ENCODE results near the gene MRPL14.

Gene MRPL14

GRCh38 chr6:44126320-44127149, 717 bp downstream of the MRPL14 start:
- H3K79me2 ChIP-seq (ENCODE audit: control insufficient read depth, insufficient read depth, low read length): peaks cover 51% of the 10 kb centered on the region
- H3K4me1 ChIP-seq (ENCODE audit: control insufficient read depth, low read depth, low read length): peaks cover 9% of the 10 kb centered on the region
- peak overlapping the region; percentile 97 for H3K4ac ChIP-seq (ENCODE audit: low read depth, low read length)
- H4K5ac ChIP-seq (ENCODE audit: low read length): no peak overlapping the region
- H3K79me1 ChIP-seq (ENCODE audit: low read length): peaks cover 13% of the 10 kb centered on the region
- no peak overlapping the region for H2AK5ac ChIP-seq (ENCODE audit: low read length)
- H2BK5ac ChIP-seq (ENCODE audit: low read length): no peak overlapping the region
- H4K8ac ChIP-seq (ENCODE audit: low read depth, low read length): no peak overlapping the region
- peak overlapping the region; percentile 99 for H3K56ac ChIP-seq (ENCODE audit: low read length)
- H3K9ac ChIP-seq (ENCODE audit: low read length): peak overlapping the region; percentile 91
- H3K27me3 ChIP-seq (ENCODE audit: insufficient read depth, low read length, poor library complexity): no peaks in the 10 kb centered on the region
- DNase-seq: peak; percentile 89
- H3K4me2 ChIP-seq (ENCODE audit: low read length): peak overlapping the region; percentile 53
- H3K23ac ChIP-seq (ENCODE audit: low read length): peak overlapping the region; percentile 45
- H3K36me3 ChIP-seq (ENCODE audit: control insufficient read depth, insufficient read depth, low read length): no peaks in the 10 kb centered on the region
- no peak overlapping the region for H2BK120ac ChIP-seq (ENCODE audit: low read depth, low read length)
- WGBS (ENCODE audit: extremely low coverage, insufficient coverage, low lambda C conversion rate): no CpG with 5 or more reads among the region's 31 CpGs
- H2BK15ac ChIP-seq (replicated peaks; ENCODE audit: low read depth): no peak overlapping the region
- H3K27ac ChIP-seq (ENCODE audit: low read depth, low read length): peak overlapping the region; percentile 80
- peak overlapping the region; percentile 91 for H3K4me3 ChIP-seq (ENCODE audit: low read length)
- H3K18ac ChIP-seq (ENCODE audit: low read length): peak overlapping the region; percentile 99

- no peaks in the 10 kb centered on the region for H3K27me3 ChIP-seq (ENCODE audit: insufficient read depth, low read length, poor library complexity)
- no peak overlapping the region for H3K23ac ChIP-seq (ENCODE audit: low read length)
- H4K8ac ChIP-seq (ENCODE audit: low read depth, low read length): no peak overlapping the region
- H2BK15ac ChIP-seq (replicated peaks; ENCODE audit: low read depth): no peak overlapping the region
- H3K36me3 ChIP-seq (ENCODE audit: control insufficient read depth, insufficient read depth, low read length): no peaks in the 10 kb centered on the region
- no peak overlapping the region for H2BK5ac ChIP-seq (ENCODE audit: low read length)
- no peak overlapping the region for H2AK5ac ChIP-seq (ENCODE audit: low read length)
- no peak for DNase-seq
- H4K5ac ChIP-seq (ENCODE audit: low read length): no peak overlapping the region
- peaks cover 79% of the 10 kb centered on the region for H3K79me2 ChIP-seq (ENCODE audit: control insufficient read depth, insufficient read depth, low read length)
- H3K4me2 ChIP-seq (ENCODE audit: low read length): no peak overlapping the region
- no peak overlapping the region for H2BK120ac ChIP-seq (ENCODE audit: low read depth, low read length)
- H3K79me1 ChIP-seq (ENCODE audit: low read length): peaks cover 22% of the 10 kb centered on the region
- no peak overlapping the region for H3K9ac ChIP-seq (ENCODE audit: low read length)
- peaks cover 14% of the 10 kb centered on the region for H3K4me1 ChIP-seq (ENCODE audit: control insufficient read depth, low read depth, low read length)
- no peak overlapping the region for H3K27ac ChIP-seq (ENCODE audit: low read depth, low read length)
- H3K18ac ChIP-seq (ENCODE audit: low read length): no peak overlapping the region
- no peak overlapping the region for H3K4me3 ChIP-seq (ENCODE audit: low read length)
- WGBS (ENCODE audit: extremely low coverage, insufficient coverage, low lambda C conversion rate): no CpG with 5 or more reads among the region's 2 CpGs
- H3K56ac ChIP-seq (ENCODE audit: low read length): no peak overlapping the region
- H3K4ac ChIP-seq (ENCODE audit: low read depth, low read length): no peak overlapping the region
These were observed 3.7 kb downstream of the MRPL14 start for GRCh38 chr6:44123544-44123943.

- H3K79me2 ChIP-seq (ENCODE audit: control insufficient read depth, insufficient read depth, low read length): peaks cover 87% of the 10 kb centered on the region
- no peak overlapping the region for H3K27ac ChIP-seq (ENCODE audit: low read depth, low read length)
- no peak overlapping the region for H3K56ac ChIP-seq (ENCODE audit: low read length)
- no peaks in the 10 kb centered on the region for H3K36me3 ChIP-seq (ENCODE audit: control insufficient read depth, insufficient read depth, low read length)
- no peak overlapping the region for H4K5ac ChIP-seq (ENCODE audit: low read length)
- no peak overlapping the region for H2BK120ac ChIP-seq (ENCODE audit: low read depth, low read length)
- no peak overlapping the region for H3K4ac ChIP-seq (ENCODE audit: low read depth, low read length)
- no peak overlapping the region for H3K23ac ChIP-seq (ENCODE audit: low read length)
- H3K9ac ChIP-seq (ENCODE audit: low read length): peak overlapping the region; percentile 37
- peaks cover 14% of the 10 kb centered on the region for H3K4me1 ChIP-seq (ENCODE audit: control insufficient read depth, low read depth, low read length)
- DNase-seq: no peak
- H2BK5ac ChIP-seq (ENCODE audit: low read length): no peak overlapping the region
- H3K4me3 ChIP-seq (ENCODE audit: low read length): no peak overlapping the region
- no peak overlapping the region for H2AK5ac ChIP-seq (ENCODE audit: low read length)
- no peak overlapping the region for H3K4me2 ChIP-seq (ENCODE audit: low read length)
- H3K18ac ChIP-seq (ENCODE audit: low read length): no peak overlapping the region
- H2BK15ac ChIP-seq (replicated peaks; ENCODE audit: low read depth): no peak overlapping the region
- WGBS (ENCODE audit: extremely low coverage, insufficient coverage, low lambda C conversion rate): no CpG with 5 or more reads among the region's 1 CpG
- peaks cover 22% of the 10 kb centered on the region for H3K79me1 ChIP-seq (ENCODE audit: low read length)
- no peak overlapping the region for H4K8ac ChIP-seq (ENCODE audit: low read depth, low read length)
- no peaks in the 10 kb centered on the region for H3K27me3 ChIP-seq (ENCODE audit: insufficient read depth, low read length, poor library complexity)
These were observed 4.5 kb downstream of the MRPL14 start for GRCh38 chr6:44122801-44123200.

- Histone ChIP-seq H3K4me1 (ENCODE audit: control insufficient read depth, low read depth, low read length) (peaks cover 11% of the 10 kb centered on the region), H3K27ac (ENCODE audit: low read depth, low read length) (no peak overlapping the region)
- no CpG with 5 or more reads among the region's 4 CpGs for WGBS (ENCODE audit: extremely low coverage, insufficient coverage, low lambda C conversion rate)
These were observed 6.4 kb downstream of the MRPL14 start for GRCh38 chr6:44120692-44121443.

GRCh38 chr6:44119704-44120262, 7.5 kb downstream of the MRPL14 start:
- Histone ChIP-seq H3K4me3 (ENCODE audit: low read length) (no peak overlapping the region), H3K4me1 (ENCODE audit: control insufficient read depth, low read depth, low read length) (peaks cover 8% of the 10 kb centered on the region), H3K9ac (ENCODE audit: low read length) (no peak overlapping the region), H3K79me1 (ENCODE audit: low read length) (peaks cover 33% of the 10 kb centered on the region), H2BK15ac (replicated peaks; ENCODE audit: low read depth) (no peak overlapping the region), H3K56ac (ENCODE audit: low read length) (peak overlapping the region; percentile 9), H4K5ac (ENCODE audit: low read length) (no peak overlapping the region), H3K4ac (ENCODE audit: low read depth, low read length) (no peak overlapping the region), H3K79me2 (ENCODE audit: control insufficient read depth, insufficient read depth, low read length) (peaks cover 90% of the 10 kb centered on the region), H4K8ac (ENCODE audit: low read depth, low read length) (no peak overlapping the region), H3K27ac (ENCODE audit: low read depth, low read length) (no peak overlapping the region), H3K27me3 (ENCODE audit: insufficient read depth, low read length, poor library complexity) (no peaks in the 10 kb centered on the region), H3K18ac (ENCODE audit: low read length) (no peak overlapping the region), H2BK5ac (ENCODE audit: low read length) (no peak overlapping the region), H3K4me2 (ENCODE audit: low read length) (no peak overlapping the region), H3K23ac (ENCODE audit: low read length) (peak overlapping the region; percentile 72), H3K36me3 (ENCODE audit: control insufficient read depth, insufficient read depth, low read length) (peaks cover 2% of the 10 kb centered on the region), H2BK120ac (ENCODE audit: low read depth, low read length) (no peak overlapping the region), H2AK5ac (ENCODE audit: low read length) (no peak overlapping the region)
- no peak for DNase-seq
- WGBS (ENCODE audit: extremely low coverage, insufficient coverage, low lambda C conversion rate): no CpG with 5 or more reads among the region's 5 CpGs

More at GRCh38 chr6:44120692-44121443, 6.4 kb downstream of the MRPL14 start:
- H3K36me3 ChIP-seq (ENCODE audit: control insufficient read depth, insufficient read depth, low read length): no peaks in the 10 kb centered on the region
- no peak overlapping the region for H3K4me2 ChIP-seq (ENCODE audit: low read length)
- H3K18ac ChIP-seq (ENCODE audit: low read length): no peak overlapping the region
- H3K56ac ChIP-seq (ENCODE audit: low read length): no peak overlapping the region
- H4K5ac ChIP-seq (ENCODE audit: low read length): no peak overlapping the region
- no peak overlapping the region for H2BK15ac ChIP-seq (replicated peaks; ENCODE audit: low read depth)
- no peaks in the 10 kb centered on the region for H3K27me3 ChIP-seq (ENCODE audit: insufficient read depth, low read length, poor library complexity)
- no peak overlapping the region for H2BK5ac ChIP-seq (ENCODE audit: low read length)
- H3K4ac ChIP-seq (ENCODE audit: low read depth, low read length): no peak overlapping the region
- peaks cover 29% of the 10 kb centered on the region for H3K79me1 ChIP-seq (ENCODE audit: low read length)
- no peak overlapping the region for H3K4me3 ChIP-seq (ENCODE audit: low read length)
- no peak overlapping the region for H4K8ac ChIP-seq (ENCODE audit: low read depth, low read length)
- no peak overlapping the region for H3K23ac ChIP-seq (ENCODE audit: low read length)
- no peak overlapping the region for H3K9ac ChIP-seq (ENCODE audit: low read length)
- H3K79me2 ChIP-seq (ENCODE audit: control insufficient read depth, insufficient read depth, low read length): peaks cover 95% of the 10 kb centered on the region
- H2AK5ac ChIP-seq (ENCODE audit: low read length): no peak overlapping the region
- DNase-seq: peak; percentile 64
- H2BK120ac ChIP-seq (ENCODE audit: low read depth, low read length): no peak overlapping the region

All from mesendoderm (in vitro differentiated cells).